Breast epithelium (tissue), 3 donors: Measurements from ENCODE around the gene CNKSR3.

ENCODE experiments used
- POLR2A ChIP-seq: fragments of 450-650 bp; IDR thresholded peaks from one replicate; pipeline ENCODE4 v1.6.1; 2016; ENCODE audit warnings: antibody characterized with exemption, mild to moderate bottlenecking, moderate library complexity
- TF ChIP-seq, protein P1 (sequence below), 3 donors: fragments of 450-650 bp; IDR thresholded peaks; one replicate each; pipeline ENCODE4 v1.5.1; 2016 to 2017; ENCODE audit warnings: antibody characterized with exemption in 3 of 3, mild to moderate bottlenecking in 3 of 3, moderate library complexity in 3 of 3

- TF ChIP-seq POLR2A: no peak
- TF ChIP-seq, protein P1, sequence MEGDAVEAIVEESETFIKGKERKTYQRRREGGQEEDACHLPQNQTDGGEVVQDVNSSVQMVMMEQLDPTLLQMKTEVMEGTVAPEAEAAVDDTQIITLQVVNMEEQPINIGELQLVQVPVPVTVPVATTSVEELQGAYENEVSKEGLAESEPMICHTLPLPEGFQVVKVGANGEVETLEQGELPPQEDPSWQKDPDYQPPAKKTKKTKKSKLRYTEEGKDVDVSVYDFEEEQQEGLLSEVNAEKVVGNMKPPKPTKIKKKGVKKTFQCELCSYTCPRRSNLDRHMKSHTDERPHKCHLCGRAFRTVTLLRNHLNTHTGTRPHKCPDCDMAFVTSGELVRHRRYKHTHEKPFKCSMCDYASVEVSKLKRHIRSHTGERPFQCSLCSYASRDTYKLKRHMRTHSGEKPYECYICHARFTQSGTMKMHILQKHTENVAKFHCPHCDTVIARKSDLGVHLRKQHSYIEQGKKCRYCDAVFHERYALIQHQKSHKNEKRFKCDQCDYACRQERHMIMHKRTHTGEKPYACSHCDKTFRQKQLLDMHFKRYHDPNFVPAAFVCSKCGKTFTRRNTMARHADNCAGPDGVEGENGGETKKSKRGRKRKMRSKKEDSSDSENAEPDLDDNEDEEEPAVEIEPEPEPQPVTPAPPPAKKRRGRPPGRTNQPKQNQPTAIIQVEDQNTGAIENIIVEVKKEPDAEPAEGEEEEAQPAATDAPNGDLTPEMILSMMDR (IDR thresholded peaks at IDR 0.05): no peak
These were observed 156.2 kb downstream of the CNKSR3 start for GRCh38 chr6:154354265-154354777.
